Bronchial epithelial cell (primary cell): Measurements from ENCODE around the gene SPACA9. TPM values are rescaled to one million over a fixed set of nuclear protein-coding genes. Genes with fewer than 3 reads are reported as not detected.

Experiments
- DNase-seq: peaks from one replicate; pipeline ENCODE4 v3.0.0-alpha.2; 2010; ENCODE audit warnings: low read depth
- FAIRE-seq: peaks from 2 replicates; lab custom pipeline; 2011; peaks lifted over from hg19 to GRCh38; lab: Jason Lieb, UNC
- H3K27me3 ChIP-seq: 2 replicates; pipeline ENCODE4 v1.5.1; 2011; ENCODE audit warnings: low read length; ENCODE audit not compliant: control insufficient read depth, insufficient read depth
- H3K36me3 ChIP-seq: 2 replicates; pipeline ENCODE4 v1.5.1; 2011; ENCODE audit warnings: low read length; ENCODE audit not compliant: control insufficient read depth, insufficient read depth
- H3K4me3 ChIP-seq: 2 replicates; pipeline ENCODE4 v1.5.1; 2011; ENCODE audit warnings: mild to moderate bottlenecking, low read depth, low read length, control low read depth
- CTCF ChIP-seq: IDR thresholded peaks from 2 replicates; pipeline ENCODE4 v1.5.1; 2011; ENCODE audit warnings: mild to moderate bottlenecking, moderate library complexity, low read length, control low read depth, inconsistent platforms; ENCODE audit not compliant: insufficient read depth, severe bottlenecking
- total RNA-seq: library from RNA; depleted of rRNA; stranded (reverse); fragments of >200 nt; gene quantifications from 2 replicates; pipeline ENCODE4 v1.2.1, GENCODE V29; 2014

Gene SPACA9
- total RNA-seq, 1 donor from 2014 or later = 0.79 TPM

- TF ChIP-seq CTCF = no peak
- no peaks in the 10 kb centered on the region for H3K36me3 ChIP-seq
- peaks cover 4% of the 10 kb centered on the region for H3K27me3 ChIP-seq
- no peak overlapping the region for H3K4me3 ChIP-seq
- FAIRE-seq (no peak), DNase-seq (no peak)
Observed at GRCh38 chr9:132864691-132865090, 14.0 kb upstream of the SPACA9 start.

DNA sequence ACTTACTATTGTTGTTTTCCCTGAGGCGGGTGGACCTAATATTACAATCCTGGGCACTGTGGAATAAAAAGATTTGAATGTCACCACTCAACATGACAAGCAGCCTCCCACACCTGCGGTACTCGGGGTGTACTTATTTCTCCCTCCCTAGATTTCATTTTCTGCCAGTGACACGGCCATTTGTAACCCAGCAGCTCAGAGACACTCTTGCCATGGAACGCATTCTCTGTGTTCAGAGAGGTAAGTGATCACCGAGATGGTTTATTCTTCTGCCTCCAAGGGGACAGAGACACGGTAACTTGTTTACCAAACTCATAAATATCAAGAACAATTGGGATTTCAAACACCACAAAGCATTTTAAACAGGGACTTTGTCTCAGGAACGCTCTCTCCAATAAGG lies 11.8 kb upstream of the SPACA9 start:
- TF ChIP-seq CTCF = no peak
- no peaks in the 10 kb centered on the region for H3K36me3 ChIP-seq
- H3K27me3 ChIP-seq = peaks cover 2% of the 10 kb centered on the region
- no peak for FAIRE-seq
- no peak for DNase-seq
- no peak overlapping the region for H3K4me3 ChIP-seq

GRCh38 chr9:132869266-132869665 lies 9.4 kb upstream of the SPACA9 start:
- peaks cover 2% of the 10 kb centered on the region for H3K27me3 ChIP-seq
- FAIRE-seq (no peak), DNase-seq (no peak)
- no peak overlapping the region for H3K4me3 ChIP-seq
- TF ChIP-seq CTCF = no peak
- H3K36me3 ChIP-seq = no peaks in the 10 kb centered on the region

GRCh38 chr9:132873403-132873802 lies 5.3 kb upstream of the SPACA9 start:
- DNase-seq (no peak), FAIRE-seq (no peak)
- Histone ChIP-seq H3K36me3 (no peaks in the 10 kb centered on the region), H3K4me3 (no peak overlapping the region), H3K27me3 (no peaks in the 10 kb centered on the region)
- no peak for TF ChIP-seq CTCF

DNA sequence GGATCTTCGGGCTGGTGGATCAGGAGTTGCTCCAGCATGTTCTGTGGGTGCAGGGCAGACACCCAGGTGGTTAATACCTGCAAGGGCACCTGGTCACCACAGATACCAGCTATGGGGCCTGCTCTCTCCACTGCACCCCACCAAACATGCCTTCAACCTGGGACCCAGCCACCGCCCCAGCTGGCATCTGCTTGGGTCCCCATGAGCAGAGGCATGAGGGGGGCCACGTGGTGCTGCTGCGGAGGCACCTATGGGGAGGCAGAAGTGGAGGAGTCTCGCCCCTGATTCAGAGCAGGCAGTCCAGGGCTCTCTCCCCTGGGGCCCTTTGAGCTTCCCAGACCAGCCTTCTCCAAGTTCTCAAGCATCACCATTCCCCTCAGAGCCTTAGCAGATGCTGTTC lies 3.5 kb upstream of the SPACA9 start:
- DNase-seq = no peak
- FAIRE-seq = no peak

More for the DNA sequence above, 3.5 kb upstream of the SPACA9 start:
- no peaks in the 10 kb centered on the region for H3K36me3 ChIP-seq
- no peak overlapping the region for H3K4me3 ChIP-seq
- TF ChIP-seq CTCF = no peak
- no peaks in the 10 kb centered on the region for H3K27me3 ChIP-seq
